VCaP (cell line): ENCODE results near the gene FXYD7.

Experiments used
- H3K27ac ChIP-seq: fragments of 450-650 bp; 2 replicates; pipeline ENCODE4 v1.5.1; 2017
- TF ChIP-seq, protein P1 (sequence below): fragments of 450-650 bp; conservative IDR thresholded peaks from 2 replicates; pipeline ENCODE4 v1.5.1; 2017; ENCODE audit warnings: mild to moderate bottlenecking, moderate library complexity

Gene FXYD7

DNA sequence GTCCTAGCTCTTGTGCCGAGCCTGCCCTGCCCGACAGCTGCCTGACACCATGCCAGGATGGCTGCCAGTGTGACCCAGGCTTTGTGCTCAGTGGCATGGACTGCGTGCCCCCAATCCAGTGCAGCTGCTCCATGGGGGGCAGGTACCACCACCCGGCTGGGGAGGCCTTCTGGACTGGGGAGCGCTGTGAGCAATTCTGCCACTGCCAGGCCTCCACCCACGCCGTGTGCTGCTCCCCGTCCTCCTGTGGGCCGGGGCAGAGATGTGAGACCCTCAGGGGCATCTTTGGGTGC is 36.8 kb upstream of the FXYD7 start:
- H3K27ac ChIP-seq, result no peak overlapping the region
- TF ChIP-seq, protein P1, sequence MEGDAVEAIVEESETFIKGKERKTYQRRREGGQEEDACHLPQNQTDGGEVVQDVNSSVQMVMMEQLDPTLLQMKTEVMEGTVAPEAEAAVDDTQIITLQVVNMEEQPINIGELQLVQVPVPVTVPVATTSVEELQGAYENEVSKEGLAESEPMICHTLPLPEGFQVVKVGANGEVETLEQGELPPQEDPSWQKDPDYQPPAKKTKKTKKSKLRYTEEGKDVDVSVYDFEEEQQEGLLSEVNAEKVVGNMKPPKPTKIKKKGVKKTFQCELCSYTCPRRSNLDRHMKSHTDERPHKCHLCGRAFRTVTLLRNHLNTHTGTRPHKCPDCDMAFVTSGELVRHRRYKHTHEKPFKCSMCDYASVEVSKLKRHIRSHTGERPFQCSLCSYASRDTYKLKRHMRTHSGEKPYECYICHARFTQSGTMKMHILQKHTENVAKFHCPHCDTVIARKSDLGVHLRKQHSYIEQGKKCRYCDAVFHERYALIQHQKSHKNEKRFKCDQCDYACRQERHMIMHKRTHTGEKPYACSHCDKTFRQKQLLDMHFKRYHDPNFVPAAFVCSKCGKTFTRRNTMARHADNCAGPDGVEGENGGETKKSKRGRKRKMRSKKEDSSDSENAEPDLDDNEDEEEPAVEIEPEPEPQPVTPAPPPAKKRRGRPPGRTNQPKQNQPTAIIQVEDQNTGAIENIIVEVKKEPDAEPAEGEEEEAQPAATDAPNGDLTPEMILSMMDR, result no peak

DNA sequence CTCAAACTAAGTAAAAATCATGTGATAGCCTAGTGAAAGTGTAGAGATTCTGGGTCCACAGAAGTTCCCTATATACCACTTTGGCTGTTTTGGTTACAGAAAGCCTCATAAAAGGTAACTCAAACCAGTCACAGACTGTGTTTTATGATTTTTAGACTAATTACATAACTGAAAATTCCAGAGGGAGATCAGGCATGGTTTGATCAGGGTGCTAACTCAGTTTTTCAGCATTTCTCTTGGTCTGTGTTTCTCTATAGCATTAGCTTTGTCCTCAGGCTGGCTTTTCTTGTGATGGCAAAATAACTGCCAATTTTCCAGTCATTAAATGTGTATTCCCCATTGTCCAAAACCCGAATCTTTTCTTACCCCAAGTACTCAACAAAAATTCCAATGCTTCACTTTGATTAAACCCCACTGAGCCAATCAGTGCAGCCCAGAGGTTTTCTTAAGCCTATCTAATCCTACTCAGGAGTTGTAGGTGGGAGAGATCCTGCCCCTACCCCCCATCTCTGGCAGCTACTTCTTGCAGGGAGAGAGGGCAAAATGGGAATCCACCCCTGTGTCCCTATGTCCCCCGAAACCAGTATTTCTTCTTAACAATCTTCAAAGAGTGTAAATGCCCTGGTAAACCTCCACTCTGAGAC is 36.0 kb upstream of the FXYD7 start:
- TF ChIP-seq, protein P1, result no peak

DNA sequence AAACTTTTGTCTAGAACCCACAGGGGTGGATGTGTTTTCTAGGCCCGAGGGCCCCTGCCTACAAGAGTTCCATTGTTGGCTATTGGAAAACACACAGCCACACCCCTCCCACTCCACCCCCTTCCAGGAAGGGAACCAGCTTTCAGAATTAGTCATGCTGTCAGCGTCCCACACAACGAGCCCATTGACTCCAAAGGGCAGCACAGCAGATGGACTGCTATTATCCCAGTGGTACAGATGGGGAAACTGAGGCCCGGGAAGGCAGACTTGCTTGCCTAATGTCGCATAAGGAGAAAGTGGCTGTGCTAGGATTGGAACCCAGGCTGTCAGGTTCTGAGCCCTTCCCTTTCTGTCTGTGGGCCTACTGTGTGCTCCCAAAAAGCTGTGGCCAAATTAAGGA is 35.5 kb upstream of the FXYD7 start:
- H3K27ac ChIP-seq, result no peak overlapping the region
- TF ChIP-seq, protein P1, result no peak

More for the DNA sequence above, 36.0 kb upstream of the FXYD7 start:
- no peak overlapping the region for H3K27ac ChIP-seq

DNA sequence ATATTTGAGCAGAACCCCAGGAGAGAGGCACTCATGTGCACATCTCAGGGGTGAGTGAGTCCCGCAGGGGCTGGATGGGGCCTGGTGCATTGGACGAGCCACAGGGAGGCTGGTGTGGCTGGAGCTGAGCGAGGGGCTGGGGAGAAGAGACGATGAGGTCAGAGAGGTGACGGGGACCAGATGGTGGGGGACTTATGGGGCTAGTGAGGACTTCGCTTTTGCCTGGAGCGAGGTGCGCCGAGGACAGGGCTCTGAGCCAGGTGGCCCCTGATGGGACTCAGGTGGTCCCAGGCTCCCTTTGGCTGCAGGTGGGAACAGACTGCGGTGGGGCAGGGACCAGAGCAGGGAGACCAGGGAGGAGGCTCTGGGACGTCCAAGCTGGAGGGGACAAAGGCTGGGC is 34.3 kb upstream of the FXYD7 start:
- no peak overlapping the region for H3K27ac ChIP-seq
- TF ChIP-seq, protein P1, result no peak

DNA sequence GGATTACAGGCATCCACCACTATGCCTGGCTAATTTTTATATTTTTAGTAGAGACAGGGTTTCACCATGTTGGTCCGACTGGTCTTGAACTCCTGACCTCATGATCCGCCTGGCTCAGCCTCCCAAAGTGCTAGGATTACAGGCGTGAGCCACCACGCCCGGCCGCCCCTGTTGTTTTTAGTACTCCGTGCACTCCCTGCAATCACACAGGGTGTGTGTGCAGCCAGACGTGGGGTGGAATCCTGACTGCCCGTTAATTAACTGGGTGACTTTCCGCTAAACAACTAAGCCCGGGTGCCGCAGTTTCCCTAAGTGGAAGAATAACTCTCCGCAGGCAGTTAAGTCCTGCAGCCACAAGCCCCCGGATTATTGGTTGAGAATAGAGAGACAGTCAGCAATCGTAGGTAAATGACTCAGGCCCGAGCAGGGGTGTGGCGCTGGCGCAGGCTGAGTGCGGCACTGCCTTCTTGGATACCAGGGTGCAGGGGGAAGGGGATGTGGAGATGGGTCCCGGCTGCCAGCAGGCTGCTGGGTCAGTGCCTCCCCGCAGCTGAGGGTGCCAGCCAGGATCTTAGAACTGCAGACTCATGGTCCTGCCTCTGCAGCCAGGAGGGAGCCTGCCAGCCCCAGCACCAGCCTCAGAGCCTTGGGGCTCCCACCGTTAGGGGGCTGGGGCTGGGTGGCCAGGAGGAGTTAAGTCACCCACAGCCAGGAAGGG is 33.5 kb upstream of the FXYD7 start:
- H3K27ac ChIP-seq, result no peak overlapping the region
- TF ChIP-seq, protein P1, result no peak

DNA sequence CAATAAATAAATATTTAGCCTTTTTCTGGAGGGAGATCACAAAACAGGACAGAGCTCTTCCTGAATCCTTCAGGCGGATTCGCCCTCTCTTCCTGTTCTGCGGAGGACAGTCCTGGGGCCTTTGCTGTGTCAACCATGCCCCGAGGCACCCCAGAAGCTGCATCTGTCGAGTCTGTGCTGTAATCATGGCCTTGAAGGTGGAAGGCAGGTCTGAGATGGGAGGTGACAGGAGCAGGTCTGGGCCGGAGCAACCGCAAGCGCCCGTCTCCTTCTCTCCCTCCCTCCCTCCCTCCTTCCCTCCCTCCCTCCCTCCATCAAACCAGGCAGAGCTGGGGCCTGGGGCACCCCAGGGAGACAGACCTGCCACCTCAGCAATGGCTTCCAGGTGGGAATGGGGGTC is 32.1 kb upstream of the FXYD7 start:
- TF ChIP-seq, protein P1, result no peak
- H3K27ac ChIP-seq, result no peak overlapping the region

DNA sequence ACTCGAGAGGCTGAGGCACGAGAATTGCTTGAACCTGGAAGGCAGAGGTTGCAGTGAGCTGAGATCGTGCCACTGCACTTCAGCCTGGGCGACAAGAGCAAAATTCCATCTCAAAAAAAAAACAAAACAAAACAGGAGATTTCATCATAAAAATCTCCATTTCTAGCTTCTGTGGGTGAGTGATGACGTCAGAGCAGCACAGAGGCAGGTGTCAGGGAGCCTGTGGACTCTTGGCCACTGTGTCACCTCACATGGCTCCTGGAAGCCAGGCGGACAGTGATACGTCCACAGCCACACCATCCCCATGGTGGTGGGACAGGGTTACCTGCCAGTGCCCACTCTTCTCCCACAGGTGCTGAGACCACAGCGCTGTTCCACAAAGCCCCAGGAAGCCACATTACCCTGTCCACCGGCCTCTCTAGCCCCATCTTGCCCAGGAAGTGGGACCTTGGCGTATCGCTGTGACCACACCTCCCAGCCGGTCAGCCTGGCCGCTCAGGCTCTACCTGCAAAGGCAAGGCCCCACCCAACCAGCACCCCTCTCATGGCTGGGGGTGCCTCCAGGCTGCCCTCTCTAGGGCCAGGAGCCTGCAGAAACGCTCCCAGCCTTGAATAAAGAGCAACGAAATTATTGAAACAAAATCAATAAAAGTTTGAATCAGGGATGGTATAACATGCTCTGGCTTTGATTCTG is 29.9 kb upstream of the FXYD7 start:
- TF ChIP-seq, protein P1, result no peak
- no peak overlapping the region for H3K27ac ChIP-seq
